ENCODE results near the gene VIM. TPM values are rescaled to one million over a fixed set of nuclear protein-coding genes. Genes with fewer than 3 reads are reported as not detected.

VIM gene
- 2,114 and 2,178 TPM in 2 replicates for total RNA-seq
- long read RNA-seq, transcript VIM-201 (9 exons, 1,868 nt) = major isoform, 3,666 of 3,770 reads
- long read RNA-seq, partial matches to known transcripts = 44 of 3,770 reads
- long read RNA-seq, other reads (novel, unspliced or antisense) = 60 of 3,770 reads

DNA sequence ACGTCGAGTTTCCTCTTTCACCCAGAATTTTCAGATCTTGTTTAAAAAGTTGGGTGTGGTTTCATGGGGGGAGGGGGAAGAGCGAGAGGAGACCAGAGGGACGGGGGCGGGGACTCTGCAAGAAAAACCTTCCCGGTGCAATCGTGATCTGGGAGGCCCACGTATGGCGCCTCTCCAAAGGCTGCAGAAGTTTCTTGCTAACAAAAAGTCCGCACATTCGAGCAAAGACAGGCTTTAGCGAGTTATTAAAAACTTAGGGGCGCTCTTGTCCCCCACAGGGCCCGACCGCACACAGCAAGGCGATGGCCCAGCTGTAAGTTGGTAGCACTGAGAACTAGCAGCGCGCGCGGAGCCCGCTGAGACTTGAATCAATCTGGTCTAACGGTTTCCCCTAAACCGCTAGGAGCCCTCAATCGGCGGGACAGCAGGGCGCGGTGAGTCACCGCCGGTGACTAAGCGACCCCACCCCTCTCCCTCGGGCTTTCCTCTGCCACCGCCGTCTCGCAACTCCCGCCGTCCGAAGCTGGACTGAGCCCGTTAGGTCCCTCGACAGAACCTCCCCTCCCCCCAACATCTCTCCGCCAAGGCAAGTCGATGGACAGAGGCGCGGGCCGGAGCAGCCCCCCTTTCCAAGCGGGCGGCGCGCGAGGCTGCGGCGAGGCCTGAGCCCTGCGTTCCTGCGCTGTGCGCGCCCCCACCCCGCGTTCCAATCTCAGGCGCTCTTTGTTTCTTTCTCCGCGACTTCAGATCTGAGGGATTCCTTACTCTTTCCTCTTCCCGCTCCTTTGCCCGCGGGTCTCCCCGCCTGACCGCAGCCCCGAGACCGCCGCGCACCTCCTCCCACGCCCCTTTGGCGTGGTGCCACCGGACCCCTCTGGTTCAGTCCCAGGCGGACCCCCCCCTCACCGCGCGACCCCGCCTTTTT is at the start of gene VIM:
Gene VIM (plus strand): TSS at position 151 of the 925 bp plus-strand sequence. CDS start 1,182 bp downstream, outside the sequence.
- no peaks in the 10 kb centered on the region for H3K9me3 Mint-ChIP-seq (ENCODE audit: unreplicated experiment)
- TF ChIP-seq, protein P1, sequence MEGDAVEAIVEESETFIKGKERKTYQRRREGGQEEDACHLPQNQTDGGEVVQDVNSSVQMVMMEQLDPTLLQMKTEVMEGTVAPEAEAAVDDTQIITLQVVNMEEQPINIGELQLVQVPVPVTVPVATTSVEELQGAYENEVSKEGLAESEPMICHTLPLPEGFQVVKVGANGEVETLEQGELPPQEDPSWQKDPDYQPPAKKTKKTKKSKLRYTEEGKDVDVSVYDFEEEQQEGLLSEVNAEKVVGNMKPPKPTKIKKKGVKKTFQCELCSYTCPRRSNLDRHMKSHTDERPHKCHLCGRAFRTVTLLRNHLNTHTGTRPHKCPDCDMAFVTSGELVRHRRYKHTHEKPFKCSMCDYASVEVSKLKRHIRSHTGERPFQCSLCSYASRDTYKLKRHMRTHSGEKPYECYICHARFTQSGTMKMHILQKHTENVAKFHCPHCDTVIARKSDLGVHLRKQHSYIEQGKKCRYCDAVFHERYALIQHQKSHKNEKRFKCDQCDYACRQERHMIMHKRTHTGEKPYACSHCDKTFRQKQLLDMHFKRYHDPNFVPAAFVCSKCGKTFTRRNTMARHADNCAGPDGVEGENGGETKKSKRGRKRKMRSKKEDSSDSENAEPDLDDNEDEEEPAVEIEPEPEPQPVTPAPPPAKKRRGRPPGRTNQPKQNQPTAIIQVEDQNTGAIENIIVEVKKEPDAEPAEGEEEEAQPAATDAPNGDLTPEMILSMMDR (IDR thresholded peaks at IDR 0.05) = no peak
- peak within 1 kb of the TSS; percentile 99 for H3K27ac Mint-ChIP-seq (ENCODE audit: unreplicated experiment)
- peaks cover 24% of the 10 kb centered on the region for H3K36me3 Mint-ChIP-seq (ENCODE audit: unreplicated experiment)
- no peaks in the 10 kb centered on the region for H3K27me3 Mint-ChIP-seq (ENCODE audit: unreplicated experiment)
- H3K4me1 Mint-ChIP-seq (ENCODE audit: unreplicated experiment) = peaks cover 39% of the 10 kb centered on the region
- peak; percentile 96 for DNase-seq (ENCODE audit: extremely low spot score, unreplicated experiment)
- H3K4me3 Mint-ChIP-seq (ENCODE audit: unreplicated experiment) = peak within 1 kb of the TSS; percentile 93

DNA sequence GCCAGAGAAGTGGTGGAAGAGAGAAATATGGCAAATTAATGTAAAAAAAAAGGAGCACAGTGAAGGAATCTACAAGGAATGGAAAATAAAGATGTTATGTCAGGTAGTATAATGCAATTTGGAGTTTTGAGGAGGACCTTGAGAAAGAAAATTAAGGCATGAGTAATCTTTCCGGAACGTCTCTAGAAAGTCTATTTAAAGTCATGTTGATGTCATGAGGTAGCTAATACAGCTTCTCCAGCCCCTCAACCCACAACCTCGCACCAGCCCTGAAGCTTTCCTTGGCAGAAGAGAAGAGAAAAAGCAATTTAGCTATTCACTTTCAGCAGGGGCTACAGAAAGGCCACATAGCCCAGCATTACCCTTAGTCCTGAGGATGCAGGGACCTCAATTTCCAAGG is 49.0 kb upstream of the VIM start:
- Mint-ChIP-seq H3K36me3 (ENCODE audit: unreplicated experiment) (no peaks in the 10 kb centered on the region), H3K27ac (ENCODE audit: unreplicated experiment) (no peak overlapping the region), H3K4me3 (ENCODE audit: unreplicated experiment) (no peak overlapping the region), H3K4me1 (ENCODE audit: unreplicated experiment) (peaks cover 22% of the 10 kb centered on the region), H3K9me3 (ENCODE audit: unreplicated experiment) (no peaks in the 10 kb centered on the region), H3K27me3 (ENCODE audit: unreplicated experiment) (no peaks in the 10 kb centered on the region)
- TF ChIP-seq, protein P1 (IDR thresholded peaks at IDR 0.05) = no peak
- DNase-seq (ENCODE audit: extremely low spot score, unreplicated experiment) = no peak

DNA sequence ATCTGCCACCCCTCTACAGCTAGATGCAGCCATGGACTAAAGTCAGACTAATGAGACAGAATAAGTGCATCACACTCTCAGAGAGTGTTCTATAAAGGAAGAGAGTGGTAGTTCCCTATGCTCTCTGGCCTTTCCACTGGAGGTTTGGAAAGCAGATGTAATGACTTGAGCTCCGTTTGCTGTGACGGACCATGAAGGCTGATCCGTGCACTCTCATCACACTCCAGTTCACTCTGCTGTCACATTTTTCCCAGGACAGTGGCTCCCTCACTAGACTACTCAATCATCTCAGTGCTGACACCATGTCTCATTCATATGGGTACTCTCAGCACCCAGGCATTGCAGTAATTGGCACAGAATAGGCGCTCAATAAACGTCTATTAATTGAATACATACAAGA is 46.9 kb upstream of the VIM start:
- TF ChIP-seq, protein P1 (IDR thresholded peaks at IDR 0.05) = no peak
- peaks cover 5% of the 10 kb centered on the region for H3K4me1 Mint-ChIP-seq (ENCODE audit: unreplicated experiment)
- DNase-seq (ENCODE audit: extremely low spot score, unreplicated experiment) = no peak

DNA sequence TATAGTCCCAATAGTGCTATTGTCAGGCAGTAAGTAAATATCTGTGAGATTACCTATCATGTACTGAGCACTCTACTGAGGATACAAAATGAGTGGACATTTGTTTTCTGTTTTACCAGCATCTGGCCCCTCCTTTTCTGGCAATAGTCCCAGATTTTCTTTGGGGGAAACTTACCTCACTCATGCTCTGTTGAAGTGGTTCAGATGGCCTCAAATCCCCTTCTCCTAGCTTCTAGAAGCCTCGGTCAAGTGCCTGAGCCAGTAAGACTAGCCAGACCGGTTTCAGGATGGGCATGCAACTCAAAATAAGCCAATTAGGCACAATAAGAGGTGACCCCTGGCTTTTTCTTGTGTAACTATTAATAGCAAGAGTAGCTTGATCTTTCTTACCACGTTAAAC is 46.3 kb upstream of the VIM start:
- TF ChIP-seq, protein P1 (IDR thresholded peaks at IDR 0.05) = no peak
- no peak overlapping the region for H3K27ac Mint-ChIP-seq (ENCODE audit: unreplicated experiment)

More for the DNA sequence above, 46.9 kb upstream of the VIM start:
- H3K36me3 Mint-ChIP-seq (ENCODE audit: unreplicated experiment) = no peaks in the 10 kb centered on the region
- H3K9me3 Mint-ChIP-seq (ENCODE audit: unreplicated experiment) = no peaks in the 10 kb centered on the region
- no peak overlapping the region for H3K27ac Mint-ChIP-seq (ENCODE audit: unreplicated experiment)
- H3K27me3 Mint-ChIP-seq (ENCODE audit: unreplicated experiment) = no peaks in the 10 kb centered on the region
- H3K4me3 Mint-ChIP-seq (ENCODE audit: unreplicated experiment) = no peak overlapping the region

DNA sequence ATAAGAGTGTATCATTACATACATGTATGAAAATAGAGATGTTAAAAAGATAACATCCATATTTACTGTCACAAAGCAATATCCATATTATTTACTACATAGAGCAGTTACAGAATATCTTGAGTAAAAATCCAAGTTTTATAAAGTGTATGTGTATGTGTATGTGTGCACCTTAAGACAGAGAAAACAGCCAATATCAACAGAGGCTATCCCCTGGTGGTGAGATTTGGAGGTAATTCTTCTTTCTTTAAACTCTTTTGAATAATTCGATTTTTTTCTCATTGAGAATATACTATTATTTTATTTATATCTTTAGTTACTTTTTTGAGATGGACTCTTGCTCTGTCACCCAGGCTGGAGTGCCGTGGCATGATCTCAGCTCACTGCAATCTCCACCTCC is 44.9 kb upstream of the VIM start:
- peaks cover 5% of the 10 kb centered on the region for H3K4me1 Mint-ChIP-seq (ENCODE audit: unreplicated experiment)
- TF ChIP-seq, protein P1 (IDR thresholded peaks at IDR 0.05) = peak; percentile 20
- no peak for DNase-seq (ENCODE audit: extremely low spot score, unreplicated experiment)
- H3K36me3 Mint-ChIP-seq (ENCODE audit: unreplicated experiment) = no peaks in the 10 kb centered on the region
- no peaks in the 10 kb centered on the region for H3K27me3 Mint-ChIP-seq (ENCODE audit: unreplicated experiment)
- no peaks in the 10 kb centered on the region for H3K9me3 Mint-ChIP-seq (ENCODE audit: unreplicated experiment)
- H3K4me3 Mint-ChIP-seq (ENCODE audit: unreplicated experiment) = no peak overlapping the region
- H3K27ac Mint-ChIP-seq (ENCODE audit: unreplicated experiment) = no peak overlapping the region

More for the DNA sequence above, 46.3 kb upstream of the VIM start:
- Mint-ChIP-seq H3K9me3 (ENCODE audit: unreplicated experiment) (no peaks in the 10 kb centered on the region), H3K27me3 (ENCODE audit: unreplicated experiment) (no peaks in the 10 kb centered on the region), H3K36me3 (ENCODE audit: unreplicated experiment) (no peaks in the 10 kb centered on the region), H3K4me3 (ENCODE audit: unreplicated experiment) (no peak overlapping the region), H3K4me1 (ENCODE audit: unreplicated experiment) (peaks cover 5% of the 10 kb centered on the region)
- no peak for DNase-seq (ENCODE audit: extremely low spot score, unreplicated experiment)

All from osteocyte (in vitro differentiated cells).